Endodermal cell (in vitro differentiated cells): ENCODE data around the gene MSMB. TPM values are rescaled to one million over a fixed set of nuclear protein-coding genes. Genes with fewer than 3 reads are reported as not detected.

ENCODE experiments used
- DNase-seq: peaks from one replicate; pipeline ENCODE4 v3.0.0-alpha.2; 2017
- H3K27ac ChIP-seq: 2 replicates; pipeline ENCODE4 v1.5.1; 2013; ENCODE audit warnings: mild to moderate bottlenecking, low read depth, low read length, moderate library complexity
- H3K27me3 ChIP-seq: 2 replicates; pipeline ENCODE4 v1.6.1; 2013; ENCODE audit warnings: mild to moderate bottlenecking, low read length, moderate library complexity; ENCODE audit not compliant: insufficient read depth, control insufficient read depth, poor library complexity, severe bottlenecking
- H3K36me3 ChIP-seq: 2 replicates; pipeline ENCODE4 v1.7.0; 2013; ENCODE audit warnings: mild to moderate bottlenecking, low read length, moderate library complexity; ENCODE audit not compliant: control insufficient read depth, insufficient read depth
- H3K4me1 ChIP-seq: one replicate; pipeline ENCODE4 v1.7.0; 2013; ENCODE audit warnings: low read length; ENCODE audit not compliant: control insufficient read depth, insufficient read depth
- H3K4me3 ChIP-seq: 2 replicates; pipeline ENCODE4 v1.5.1; 2013; ENCODE audit warnings: mild to moderate bottlenecking, low read length, moderate library complexity
- H3K9ac ChIP-seq: 2 replicates; pipeline ENCODE4 v1.6.1; 2013; ENCODE audit warnings: mild to moderate bottlenecking, low read length, moderate library complexity; ENCODE audit not compliant: poor library complexity, severe bottlenecking; ENCODE audit errors: extremely low read depth
- H3K9me3 ChIP-seq: 2 replicates; pipeline ENCODE4 v1.6.1; 2013; ENCODE audit warnings: mild to moderate bottlenecking, low read length, moderate library complexity; ENCODE audit not compliant: control insufficient read depth
- H3K27ac Mint-ChIP-seq: 2 replicates; pipeline ENCODE4 v1.8.0; 2020; ENCODE audit warnings: mixed read lengths
- H3K27me3 Mint-ChIP-seq: 2 replicates; pipeline ENCODE4 v1.8.0; 2021; ENCODE audit warnings: mild to moderate bottlenecking, mixed read lengths; ENCODE audit not compliant: insufficient read depth
- H3K36me3 Mint-ChIP-seq: 2 replicates; pipeline ENCODE4 v1.8.0; 2020; ENCODE audit warnings: low read depth, mixed read lengths
- H3K4me1 Mint-ChIP-seq: 2 replicates; pipeline ENCODE4 v1.8.0; 2020; ENCODE audit warnings: mixed read lengths
- H3K4me3 Mint-ChIP-seq: 2 replicates; pipeline ENCODE4 v1.8.0; 2020; ENCODE audit warnings: mild to moderate bottlenecking, moderate library complexity, mixed read lengths
- H3K9me3 Mint-ChIP-seq: 2 replicates; pipeline ENCODE4 v1.8.0; 2020; ENCODE audit warnings: mild to moderate bottlenecking, mixed read lengths
- WGBS, 2 experiments: methylation state at CpG; one replicate each; pipeline versions ENCODE4 v1.1.5 to v1.1.7; 2013; ENCODE audit warnings: missing lambda C conversion rate in 2 of 2, mixed read lengths in 1 of 2; ENCODE audit not compliant: insufficient coverage in 1 of 2, insufficient read length in 1 of 2; 5-methylcytosine and 5-hydroxymethylcytosine counted together
- total RNA-seq, 2 donors: library from RNA; stranded (reverse); fragmentation: NEBNext Ultra II Directional in 1 of 2; extraction: Animal tissue kit (Norgen Biotek cat#: 25700) in 1 of 2; gene quantifications; 2 replicates in 1 of 2; 3 replicates in 1 of 2; pipeline ENCODE4 v1.2.1, GENCODE V29; 2021
- TF ChIP-seq, protein P1 (sequence below): fragments of 200-600 bp; sonication (generic); conservative IDR thresholded peaks from 2 replicates; pipeline ENCODE4 v1.5.0; 2021; ENCODE audit warnings: antibody characterized with exemption, mild to moderate bottlenecking

MSMB gene
- total RNA-seq, 2 donors from 2014 or later, result 2.4 to 2.9 TPM

DNA sequence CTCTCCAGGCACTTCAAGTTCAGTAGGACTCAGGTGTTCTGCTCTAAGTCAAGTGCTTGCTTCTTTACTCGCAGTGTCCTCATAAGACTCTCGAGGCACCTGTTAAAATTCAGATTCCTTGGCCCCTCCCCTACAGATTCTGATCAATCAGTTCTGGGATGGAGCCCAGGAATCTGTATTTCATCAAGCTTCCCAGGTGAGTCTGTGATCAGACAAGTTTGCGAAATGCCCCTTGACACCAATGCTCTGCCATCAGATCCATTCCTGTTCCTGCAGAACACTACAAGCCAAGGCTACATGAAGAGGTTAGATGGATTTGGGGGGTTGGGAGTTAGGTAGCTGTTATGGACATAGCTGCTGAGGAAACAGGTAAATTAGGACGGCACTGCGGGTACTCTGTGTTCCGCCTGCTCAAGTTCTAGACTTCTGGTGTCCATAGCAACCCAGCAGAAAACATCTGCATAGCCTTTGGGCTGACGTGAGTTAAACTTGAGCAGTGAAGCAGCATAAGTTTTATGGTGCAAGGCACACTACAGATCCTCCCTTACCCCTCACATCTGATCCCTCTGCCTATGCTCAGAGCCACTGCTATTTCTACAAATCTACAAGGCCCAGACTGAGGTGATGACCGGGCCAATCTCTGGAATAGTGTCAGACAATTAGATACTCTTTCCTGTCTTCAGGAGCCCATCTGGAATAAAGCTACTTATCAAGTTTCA is 8.8 kb downstream of the MSMB start:
- Mint-ChIP-seq H3K4me3 (no peak overlapping the region), H3K27me3 (no peaks in the 10 kb centered on the region), H3K4me1 (peaks cover 30% of the 10 kb centered on the region), H3K27ac (no peak overlapping the region), H3K36me3 (peaks cover 2% of the 10 kb centered on the region), H3K9me3 (no peaks in the 10 kb centered on the region)
- H3K4me3 ChIP-seq, result no peak overlapping the region
- no peaks in the 10 kb centered on the region for H3K9me3 ChIP-seq
- H3K9ac ChIP-seq, result no peak overlapping the region
- peaks cover 1% of the 10 kb centered on the region for H3K4me1 ChIP-seq
- TF ChIP-seq, protein P1, sequence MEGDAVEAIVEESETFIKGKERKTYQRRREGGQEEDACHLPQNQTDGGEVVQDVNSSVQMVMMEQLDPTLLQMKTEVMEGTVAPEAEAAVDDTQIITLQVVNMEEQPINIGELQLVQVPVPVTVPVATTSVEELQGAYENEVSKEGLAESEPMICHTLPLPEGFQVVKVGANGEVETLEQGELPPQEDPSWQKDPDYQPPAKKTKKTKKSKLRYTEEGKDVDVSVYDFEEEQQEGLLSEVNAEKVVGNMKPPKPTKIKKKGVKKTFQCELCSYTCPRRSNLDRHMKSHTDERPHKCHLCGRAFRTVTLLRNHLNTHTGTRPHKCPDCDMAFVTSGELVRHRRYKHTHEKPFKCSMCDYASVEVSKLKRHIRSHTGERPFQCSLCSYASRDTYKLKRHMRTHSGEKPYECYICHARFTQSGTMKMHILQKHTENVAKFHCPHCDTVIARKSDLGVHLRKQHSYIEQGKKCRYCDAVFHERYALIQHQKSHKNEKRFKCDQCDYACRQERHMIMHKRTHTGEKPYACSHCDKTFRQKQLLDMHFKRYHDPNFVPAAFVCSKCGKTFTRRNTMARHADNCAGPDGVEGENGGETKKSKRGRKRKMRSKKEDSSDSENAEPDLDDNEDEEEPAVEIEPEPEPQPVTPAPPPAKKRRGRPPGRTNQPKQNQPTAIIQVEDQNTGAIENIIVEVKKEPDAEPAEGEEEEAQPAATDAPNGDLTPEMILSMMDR, result no peak
- no peak overlapping the region for H3K27ac ChIP-seq
- peak; percentile 42 for DNase-seq
- H3K27me3 ChIP-seq, result no peaks in the 10 kb centered on the region
- 91 to 92% methylated on average over 7 to 8 of the region's 8 CpGs for WGBS, 2 experiments
- H3K36me3 ChIP-seq, result no peaks in the 10 kb centered on the region

DNA sequence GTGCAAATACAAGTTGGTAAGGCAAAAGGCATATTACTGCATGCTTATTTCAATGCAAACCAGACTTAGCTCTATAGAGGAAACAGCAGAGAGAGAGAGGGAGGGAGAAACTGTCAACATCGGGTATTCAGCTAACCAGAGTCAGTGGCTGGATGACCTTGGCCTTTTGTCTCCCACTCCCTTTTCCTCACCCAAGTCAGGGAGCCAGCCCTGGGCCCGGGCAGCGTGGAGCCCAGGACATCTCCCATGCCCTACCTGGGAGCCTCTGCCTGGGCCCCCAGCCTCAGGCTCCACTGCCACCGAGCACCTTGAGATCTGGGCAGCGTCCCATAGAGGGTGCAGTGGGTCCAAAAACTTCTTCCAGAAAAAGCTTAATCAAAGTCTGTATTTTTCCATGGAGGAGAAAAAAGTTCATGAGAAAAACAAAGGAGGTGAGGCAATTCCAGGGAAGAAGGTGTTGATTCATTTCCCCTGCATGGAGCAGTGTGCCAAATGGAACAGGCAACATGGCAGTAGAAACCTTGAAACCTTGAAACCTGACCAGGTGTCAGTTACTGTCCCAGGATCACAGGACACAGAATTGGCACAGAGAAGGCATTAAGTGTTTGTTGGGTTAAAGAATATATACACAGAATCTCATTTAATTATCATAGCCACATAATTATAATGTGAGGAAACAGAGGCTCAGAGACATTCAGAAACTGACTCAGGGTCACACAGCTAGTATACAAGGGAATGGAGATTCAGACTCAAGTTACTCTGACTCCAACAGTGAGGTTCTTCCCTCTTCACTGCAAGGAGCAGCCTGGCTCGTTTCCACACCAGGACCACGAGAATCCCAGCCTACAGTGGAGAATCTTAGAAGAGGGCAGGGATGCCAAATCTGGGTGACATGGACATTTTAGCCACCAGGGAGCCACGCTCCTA is 9.9 kb downstream of the MSMB start:
- H3K4me3 ChIP-seq, result no peak overlapping the region
- DNase-seq, result peak; percentile 65
- no peak overlapping the region for H3K27ac ChIP-seq
- Mint-ChIP-seq H3K4me3 (no peak overlapping the region), H3K27me3 (no peaks in the 10 kb centered on the region), H3K9me3 (no peaks in the 10 kb centered on the region), H3K36me3 (peaks cover 2% of the 10 kb centered on the region), H3K27ac (peak overlapping the region; percentile 26), H3K4me1 (peaks cover 40% of the 10 kb centered on the region)
- no peaks in the 10 kb centered on the region for H3K9me3 ChIP-seq
- TF ChIP-seq, protein P1, result peak; percentile 54
- no peaks in the 10 kb centered on the region for H3K27me3 ChIP-seq
- 83 to 91% methylated on average over 6 to 8 of the region's 8 CpGs for WGBS, 2 experiments
- peaks cover 7% of the 10 kb centered on the region for H3K4me1 ChIP-seq
- H3K9ac ChIP-seq, result no peak overlapping the region
- no peaks in the 10 kb centered on the region for H3K36me3 ChIP-seq

DNA sequence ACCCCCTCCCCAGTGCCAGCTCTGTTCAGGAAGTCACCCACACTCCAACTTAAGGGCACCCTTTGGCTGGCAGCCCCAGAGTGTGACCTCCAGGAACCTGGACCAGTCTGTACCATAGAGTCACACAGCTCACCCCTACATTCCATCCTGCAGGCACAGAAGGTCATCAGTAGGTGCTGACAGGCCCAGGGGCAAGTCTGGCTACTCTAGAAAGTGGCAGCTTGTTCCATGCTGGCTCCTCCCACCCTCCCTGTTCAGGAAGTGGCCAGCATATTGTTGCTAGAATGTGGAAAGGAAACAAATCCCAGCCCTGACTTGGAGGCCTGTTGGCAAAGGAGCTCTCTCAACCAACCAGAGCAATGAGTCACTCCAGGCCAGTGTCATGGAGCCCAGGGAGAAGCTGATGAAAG is 12.5 kb downstream of the MSMB start:
- Histone ChIP-seq H3K36me3 (no peaks in the 10 kb centered on the region), H3K27ac (no peak overlapping the region), H3K4me3 (no peak overlapping the region), H3K4me1 (peaks cover 7% of the 10 kb centered on the region), H3K9me3 (no peaks in the 10 kb centered on the region), H3K27me3 (no peaks in the 10 kb centered on the region), H3K9ac (no peak overlapping the region)
- no peak overlapping the region for H3K27ac Mint-ChIP-seq
- no peak for DNase-seq
- H3K27me3 Mint-ChIP-seq, result no peaks in the 10 kb centered on the region
- peaks cover 46% of the 10 kb centered on the region for H3K4me1 Mint-ChIP-seq
- TF ChIP-seq, protein P1, result no peak
- peaks cover 2% of the 10 kb centered on the region for H3K36me3 Mint-ChIP-seq
- H3K9me3 Mint-ChIP-seq, result no peaks in the 10 kb centered on the region
- no peak overlapping the region for H3K4me3 Mint-ChIP-seq
